ENCODE measurements around the gene MLLT3.

Gene MLLT3

DNA sequence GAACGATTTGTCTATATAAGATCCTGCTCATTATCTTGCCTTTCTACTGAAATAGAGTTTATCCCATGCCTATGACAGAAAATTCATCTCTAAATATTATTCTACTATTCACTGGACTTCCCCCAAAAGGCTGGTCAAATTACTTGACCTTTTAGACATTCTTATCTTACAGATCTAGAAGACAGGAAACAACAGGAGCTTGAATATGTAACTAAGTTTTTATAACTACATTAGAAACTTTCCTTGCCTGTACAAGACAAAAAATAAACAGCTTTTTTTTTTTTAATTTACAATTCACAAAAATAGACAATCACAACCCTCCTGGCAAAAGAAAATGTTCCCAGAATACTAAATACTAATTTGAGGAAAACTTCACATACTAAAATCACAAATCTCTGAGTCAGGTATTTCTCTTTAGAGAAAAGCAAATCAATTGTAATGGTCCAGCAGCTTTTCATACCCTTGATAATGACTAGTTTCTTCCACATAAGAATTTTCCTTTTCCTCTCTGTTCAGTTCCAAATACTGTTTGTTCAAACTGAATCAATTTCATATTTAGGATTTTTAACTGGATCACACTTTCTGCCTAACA lies 68.6 kb downstream of the MLLT3 start:
- peak; percentile 25 for DNase-seq

DNA sequence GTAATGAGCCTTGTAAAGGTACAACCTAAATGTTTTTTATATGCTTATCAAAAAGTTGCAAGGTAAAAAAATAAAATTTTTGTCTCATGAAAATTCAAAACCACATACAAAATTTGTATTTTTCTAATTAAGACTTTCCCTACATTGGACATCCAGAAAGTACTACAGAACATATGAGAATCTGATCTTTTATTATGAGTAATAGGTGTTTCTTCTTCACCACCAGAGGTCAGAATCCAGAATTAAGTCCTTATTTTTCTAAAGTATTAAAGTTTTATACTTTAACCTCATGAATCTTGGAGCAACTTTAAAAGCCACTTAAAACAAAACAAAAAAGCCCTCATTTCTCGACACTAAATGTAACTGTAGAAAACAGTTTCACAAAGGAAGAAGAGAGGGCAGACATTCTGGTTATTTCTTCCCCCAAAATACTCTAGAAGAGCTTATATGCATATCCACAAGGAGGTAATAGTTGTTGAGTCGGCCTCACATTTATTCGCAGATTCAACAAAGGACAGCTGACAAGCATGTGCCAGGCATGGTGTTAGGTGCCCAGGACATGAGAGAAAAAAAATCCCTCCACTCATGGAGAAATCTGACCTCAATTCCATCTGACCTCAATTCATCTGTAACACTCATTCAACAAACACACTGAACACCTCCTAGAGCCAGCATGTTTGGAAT lies 69.3 kb downstream of the MLLT3 start:
- no peak for DNase-seq

DNA sequence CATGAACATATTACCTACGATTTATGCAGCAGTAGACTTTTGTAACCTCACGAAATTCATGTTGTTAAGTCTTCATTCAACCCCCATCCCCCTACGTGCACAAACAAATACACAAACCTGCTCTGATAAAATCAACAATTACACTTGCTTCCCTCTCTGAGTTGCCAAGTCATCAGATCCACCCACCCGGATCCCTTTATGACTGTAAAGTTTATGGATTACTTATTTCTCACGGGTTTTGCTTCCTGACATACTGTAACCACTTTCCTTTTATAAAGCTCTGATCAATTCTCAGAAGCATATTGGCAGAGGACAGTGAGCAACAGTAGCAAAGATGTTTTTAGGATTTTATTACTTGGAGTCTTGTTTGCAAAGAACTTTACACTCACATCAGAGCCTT lies 70.5 kb downstream of the MLLT3 start:
- no peak for DNase-seq

DNA sequence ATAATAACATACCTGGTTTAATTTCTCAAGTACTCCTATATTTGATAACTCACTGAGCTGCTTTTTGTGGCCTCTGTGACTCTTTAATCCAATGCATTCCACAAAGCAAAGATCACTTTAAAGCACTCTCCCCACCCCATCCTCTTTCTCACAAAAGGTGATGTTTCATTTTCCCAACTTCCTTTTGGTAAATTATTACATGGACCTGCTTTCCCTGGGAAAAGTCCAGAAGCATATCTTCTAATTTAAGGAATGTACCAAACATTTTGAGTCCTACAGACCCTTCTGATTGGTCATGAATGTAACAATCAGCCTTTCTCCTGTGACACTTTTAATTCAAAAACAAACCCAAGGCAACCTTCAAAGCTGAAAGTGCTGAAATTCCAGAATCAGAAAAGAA lies 71.1 kb downstream of the MLLT3 start:
- peak; percentile 46 for DNase-seq

DNA sequence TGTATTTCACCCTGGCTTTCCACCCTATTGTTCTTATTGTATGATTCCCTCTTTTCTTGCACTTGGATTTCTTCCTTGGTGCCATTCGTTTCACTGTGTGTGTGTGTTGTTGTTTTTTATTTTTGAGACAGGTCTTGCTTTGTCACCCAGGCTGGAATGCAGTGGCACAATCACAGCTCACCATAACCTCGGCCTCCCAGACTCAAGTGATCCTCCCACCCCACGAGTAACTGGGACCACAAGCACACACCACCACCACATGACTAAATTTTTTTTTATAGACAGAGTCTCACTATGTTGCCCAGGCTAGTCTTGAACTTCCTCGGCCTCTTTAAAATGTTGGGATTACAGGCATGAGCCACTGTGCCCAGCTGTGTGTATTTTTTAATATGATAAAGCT lies 72.0 kb downstream of the MLLT3 start:
- DNase-seq, result no peak

DNA sequence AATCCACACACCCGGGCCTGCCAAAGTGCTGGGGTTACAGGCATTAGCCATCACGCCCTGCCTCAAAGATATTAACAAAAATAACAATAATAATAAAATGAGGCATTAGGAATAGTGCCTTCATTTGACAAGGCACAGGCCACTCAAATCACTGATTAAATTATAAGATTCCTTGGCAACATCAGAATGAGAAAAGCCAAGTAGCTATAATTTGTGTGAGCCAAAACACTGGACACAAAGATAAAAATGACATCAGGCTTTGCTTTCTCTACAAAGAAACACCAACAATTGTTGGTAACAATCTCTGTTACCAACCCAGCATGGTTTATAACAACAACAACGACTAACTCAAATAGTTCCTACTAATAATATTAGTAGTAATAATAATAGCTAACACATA lies 73.2 kb downstream of the MLLT3 start:
- no peak for DNase-seq

DNA sequence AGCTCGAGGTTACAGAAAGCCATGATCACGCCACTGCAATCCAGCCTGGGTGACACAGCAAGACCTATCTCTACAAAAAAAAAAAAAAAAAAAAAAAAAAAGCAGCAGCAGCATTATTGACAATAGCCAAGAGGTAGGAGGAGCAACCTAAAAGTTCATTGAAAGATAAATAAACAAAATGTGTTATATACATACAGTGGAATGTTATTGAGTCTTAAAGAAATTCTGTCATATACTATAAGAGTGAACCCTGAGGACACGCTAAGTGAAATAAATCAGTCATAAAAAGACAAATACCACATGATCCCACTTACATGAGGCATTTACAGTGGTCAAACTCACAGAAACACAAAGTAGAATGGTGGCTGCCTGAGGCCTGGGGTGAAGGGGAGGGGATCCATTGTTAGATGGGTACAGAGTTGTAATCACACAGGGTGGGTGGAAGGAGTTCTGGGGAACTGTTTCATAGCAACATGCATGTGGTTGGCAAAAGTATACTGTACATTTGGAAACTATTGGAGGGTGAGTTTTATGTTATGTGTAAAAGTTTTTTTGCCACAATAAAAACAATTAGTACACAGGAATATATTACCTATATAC lies 77.2 kb downstream of the MLLT3 start:
- DNase-seq, result no peak

DNA sequence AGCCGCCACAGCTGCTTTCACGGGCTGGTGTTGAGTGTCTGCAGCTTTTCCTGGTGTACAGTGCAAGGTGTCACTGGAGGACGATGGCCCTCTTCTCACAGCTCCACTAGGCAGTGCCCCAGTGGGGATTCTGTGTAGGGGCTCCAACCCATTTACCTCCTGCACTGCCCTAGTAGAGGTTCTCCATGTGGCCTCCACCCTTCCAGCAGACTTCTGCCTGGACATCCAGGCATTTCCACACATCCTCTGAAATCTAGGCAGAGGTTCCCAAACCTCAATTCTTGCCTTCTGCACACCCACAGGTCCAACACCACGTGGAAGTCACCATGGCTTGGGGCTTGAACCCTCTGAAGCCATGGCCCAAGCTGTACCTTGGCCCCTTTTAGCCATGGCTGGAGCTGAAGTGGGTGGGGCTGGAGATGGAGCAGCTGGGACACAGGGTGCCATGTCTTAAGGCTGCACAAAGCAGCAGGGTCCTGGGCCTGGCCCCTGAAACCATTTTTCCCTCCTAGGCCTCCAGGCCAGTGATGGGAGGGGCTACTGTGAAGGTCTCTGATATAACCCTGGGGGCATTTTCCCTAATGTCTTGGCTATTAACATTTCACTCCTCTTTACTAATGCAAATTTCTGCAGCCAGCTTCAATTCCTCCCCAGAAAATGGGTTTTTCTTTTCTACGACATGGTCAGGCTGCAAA lies 82.0 kb downstream of the MLLT3 start:
- no peak for DNase-seq

DNA sequence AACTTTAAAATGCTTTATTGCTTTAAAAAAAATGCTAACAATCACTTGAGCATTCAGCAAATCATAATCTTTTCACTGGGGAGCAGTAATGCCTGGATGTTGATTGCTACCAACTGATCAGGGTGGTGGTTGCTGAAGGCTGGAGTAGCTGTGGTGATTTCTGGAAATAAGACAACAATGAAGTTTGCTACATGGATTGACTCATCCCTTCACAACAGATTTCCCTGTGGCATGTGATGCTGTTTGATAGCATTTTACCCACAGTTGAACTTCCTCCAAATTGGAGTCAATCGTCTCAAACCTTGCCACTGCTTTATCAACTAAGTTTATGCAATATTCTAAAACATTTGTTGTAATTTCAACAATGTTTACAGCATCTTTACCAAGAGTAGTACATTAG lies 83.3 kb downstream of the MLLT3 start:
- no peak for DNase-seq

DNA sequence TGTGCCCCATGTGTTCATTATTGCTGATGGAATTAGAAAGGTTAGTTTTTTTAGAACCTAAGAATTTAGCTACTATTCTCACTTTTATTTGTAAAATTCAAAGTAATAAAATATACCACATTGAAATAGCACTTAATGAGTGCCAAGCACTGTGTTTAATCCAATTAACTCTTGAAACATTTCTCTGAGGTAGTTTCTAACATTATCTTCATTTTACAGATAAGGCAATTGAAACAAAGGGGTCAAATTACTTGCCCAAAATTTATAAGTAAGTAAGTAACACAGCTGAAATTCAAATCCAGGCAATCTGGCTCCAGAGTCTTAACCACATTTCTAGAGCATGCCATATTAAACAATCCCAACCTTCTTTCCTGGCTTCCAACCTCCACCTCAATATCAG lies 84.2 kb downstream of the MLLT3 start:
- DNase-seq, result no peak

DNA sequence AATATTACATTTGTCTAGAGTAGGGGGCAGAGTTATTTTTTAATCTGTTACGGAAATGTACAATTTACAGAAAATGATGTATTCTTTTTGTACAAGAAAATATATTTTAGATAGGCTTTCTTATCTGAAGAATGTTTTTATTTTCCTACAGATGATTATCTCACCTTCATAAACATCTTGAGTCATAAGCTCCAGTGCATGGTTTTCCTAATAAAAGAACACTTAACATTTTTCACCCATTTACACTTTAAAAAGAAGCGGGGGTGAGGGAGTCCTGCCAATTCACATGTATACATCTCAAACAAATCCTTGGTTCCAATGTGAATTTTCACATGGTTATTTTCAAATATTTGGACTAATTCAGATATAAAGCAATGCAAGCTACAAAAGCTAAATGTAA lies 85.0 kb downstream of the MLLT3 start:
- no peak for DNase-seq

DNA sequence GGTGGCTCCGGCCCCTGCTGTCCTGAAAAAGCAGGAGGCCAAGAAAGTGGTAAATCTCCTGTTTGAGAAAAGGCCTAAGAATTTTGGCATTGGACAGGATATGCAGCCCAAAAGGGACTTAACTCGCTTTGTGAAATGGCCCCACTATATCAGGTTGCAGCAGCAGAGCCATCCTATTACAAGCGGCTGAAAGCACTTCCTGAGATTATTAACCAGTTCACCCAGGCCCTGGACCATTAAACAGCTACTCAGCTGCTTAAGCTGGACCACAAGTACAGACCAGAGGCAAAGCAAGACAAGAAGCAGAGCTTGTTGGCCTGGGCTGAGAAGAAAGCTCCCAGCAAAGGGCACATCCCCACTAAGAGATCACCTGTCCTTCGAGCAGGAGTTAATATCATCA lies 89.7 kb downstream of the MLLT3 start:
- DNase-seq, result no peak

DNA sequence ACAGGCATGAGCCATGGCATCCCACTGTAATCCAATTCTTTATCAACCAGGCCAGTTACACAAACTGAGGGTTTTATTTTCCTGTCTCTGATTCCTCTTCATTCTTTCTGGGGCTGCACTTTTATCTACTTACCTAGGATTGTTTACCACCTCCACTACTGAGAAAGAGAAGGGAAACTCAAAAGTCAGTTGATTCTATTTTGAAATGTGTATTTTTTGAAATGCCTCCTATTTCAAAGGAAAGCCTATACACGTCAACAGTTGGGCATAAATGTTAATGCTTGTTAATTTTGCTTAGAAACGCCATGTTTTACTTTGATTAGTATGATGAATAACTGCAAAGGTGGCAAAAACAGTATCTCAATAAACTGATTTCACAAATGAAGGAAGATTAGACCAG lies 92.5 kb downstream of the MLLT3 start:
- DNase-seq, result no peak

DNA sequence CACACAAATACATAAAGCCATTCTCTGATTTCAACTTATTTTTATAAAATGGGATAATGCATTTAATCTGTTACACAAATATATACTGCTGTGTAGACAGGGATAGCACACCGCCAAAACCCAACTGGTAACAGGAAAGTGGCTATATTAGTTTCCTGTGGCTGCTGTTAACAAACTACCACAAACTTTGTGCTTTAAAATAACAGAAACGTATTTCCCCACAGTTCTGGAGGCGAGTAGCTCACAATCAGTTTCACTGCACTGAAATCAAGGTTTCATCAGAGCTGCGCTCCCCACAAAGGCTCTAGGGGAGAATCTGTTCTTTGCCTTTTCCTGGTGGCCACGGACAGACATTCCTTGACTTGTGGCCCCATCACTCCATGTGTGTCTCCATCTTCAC lies 94.0 kb downstream of the MLLT3 start:
- no peak for DNase-seq

DNA sequence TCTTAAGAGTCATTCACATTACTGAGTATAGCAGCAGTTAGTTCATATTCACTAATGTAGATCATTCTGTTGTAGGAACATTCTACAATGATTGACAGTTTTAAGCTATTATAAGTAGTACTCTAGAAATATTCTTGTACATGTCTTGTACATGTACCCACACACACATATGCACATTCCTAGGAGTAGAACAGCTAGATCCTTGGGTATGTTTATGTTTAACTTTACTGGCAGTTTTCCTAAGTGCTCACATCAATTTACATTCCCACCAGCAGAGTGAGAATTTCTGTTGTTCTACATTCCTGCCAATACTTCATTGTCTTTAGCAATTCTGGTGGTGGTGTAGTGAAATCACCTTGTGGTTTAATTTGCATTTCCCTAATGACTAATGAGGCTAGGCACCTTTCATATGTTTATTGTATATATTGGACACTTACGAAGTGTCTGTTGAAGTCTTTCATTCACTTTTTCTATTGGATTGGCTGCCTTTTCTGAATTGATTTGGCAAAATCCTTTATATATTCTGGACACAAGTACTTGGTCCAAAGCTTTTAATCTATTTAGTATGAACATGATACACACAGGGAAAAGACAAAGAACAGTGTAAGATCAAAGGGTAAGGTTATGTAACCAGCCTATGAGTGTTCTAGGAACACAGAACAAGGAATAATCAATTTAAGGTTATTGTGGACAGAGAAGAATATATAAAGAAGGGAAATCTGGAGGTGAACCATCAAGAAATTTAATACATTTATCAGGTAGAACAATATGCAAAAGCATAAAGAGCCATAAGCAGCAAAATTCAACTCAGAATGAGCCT lies 95.6 kb downstream of the MLLT3 start:
- peak; percentile 34 for DNase-seq

DNA sequence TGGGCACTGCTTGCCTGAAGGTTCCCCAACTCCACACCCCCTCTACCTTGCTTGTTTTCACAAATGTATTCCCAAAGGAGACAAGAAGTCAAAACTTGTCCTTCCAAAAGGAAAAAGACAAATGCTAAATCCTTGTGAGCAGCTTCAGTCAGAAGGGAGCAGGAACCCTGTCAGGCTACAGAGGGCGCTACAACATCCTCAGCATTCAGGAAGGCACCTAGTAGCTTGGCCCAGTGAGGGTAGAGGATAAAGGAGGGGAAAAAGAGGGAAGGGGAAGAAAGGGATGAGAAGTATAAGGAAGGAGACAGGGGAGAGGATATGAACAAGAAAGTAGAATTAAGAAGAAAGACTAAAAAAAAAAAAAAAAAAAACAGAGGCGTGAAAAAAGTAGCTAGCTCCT lies 97.5 kb downstream of the MLLT3 start:
- peak; percentile 17 for DNase-seq

DNA sequence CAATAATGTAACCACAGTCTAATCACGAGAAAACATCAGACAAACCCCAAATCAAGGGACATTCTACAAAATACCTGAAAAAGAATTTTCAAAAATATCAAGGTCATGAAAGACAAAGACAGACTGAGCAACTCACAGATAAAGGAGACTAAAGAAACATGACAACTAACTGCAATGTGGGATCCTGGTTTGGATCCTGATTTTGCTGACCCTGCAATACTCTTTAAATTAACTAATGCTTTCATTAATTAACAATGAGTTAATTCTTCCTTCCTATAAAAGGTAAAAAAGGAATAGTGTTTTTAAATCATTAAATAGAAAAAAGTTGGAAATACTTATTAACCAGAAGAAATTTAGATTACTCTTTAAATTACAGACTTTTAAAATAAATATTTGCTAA lies 103.6 kb downstream of the MLLT3 start:
- DNase-seq, result no peak

DNA sequence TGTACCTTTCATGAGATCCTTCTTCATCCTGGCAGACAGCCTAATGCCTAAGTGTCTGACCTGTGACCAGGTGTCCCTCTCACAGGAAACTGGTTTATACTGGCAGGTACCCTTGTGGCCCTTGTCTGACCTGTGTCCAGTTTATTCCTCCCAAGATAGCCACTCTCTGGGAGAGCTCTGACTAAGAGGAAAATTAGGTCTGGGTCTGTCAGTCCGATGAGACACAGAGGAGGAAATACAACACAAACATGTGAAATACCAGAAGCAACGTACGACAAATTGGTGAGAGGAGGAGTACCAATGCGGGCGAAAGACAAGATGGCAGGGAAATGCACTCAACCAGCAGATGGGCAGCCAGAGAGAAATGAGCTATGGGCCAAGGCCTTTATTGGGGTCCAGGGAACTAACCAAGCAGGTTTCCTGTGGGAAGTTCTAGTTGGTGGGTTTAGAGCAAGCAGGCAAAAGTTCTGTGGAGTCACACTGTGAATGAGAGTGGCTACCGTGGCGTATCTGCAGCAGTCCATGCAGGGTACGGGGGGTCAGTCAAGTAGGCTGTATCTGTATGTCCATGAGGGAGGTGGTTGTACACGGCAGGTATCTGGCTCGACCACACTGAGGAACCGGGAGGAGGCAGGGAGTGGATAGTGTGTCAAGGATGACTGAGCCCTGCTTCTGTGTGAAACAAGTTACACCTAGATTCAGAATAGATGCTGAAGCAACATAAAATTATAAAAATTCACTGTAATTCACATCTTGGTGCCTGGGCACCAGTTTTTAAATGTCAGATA lies 109.0 kb downstream of the MLLT3 start:
- peak; percentile 36 for DNase-seq

DNA sequence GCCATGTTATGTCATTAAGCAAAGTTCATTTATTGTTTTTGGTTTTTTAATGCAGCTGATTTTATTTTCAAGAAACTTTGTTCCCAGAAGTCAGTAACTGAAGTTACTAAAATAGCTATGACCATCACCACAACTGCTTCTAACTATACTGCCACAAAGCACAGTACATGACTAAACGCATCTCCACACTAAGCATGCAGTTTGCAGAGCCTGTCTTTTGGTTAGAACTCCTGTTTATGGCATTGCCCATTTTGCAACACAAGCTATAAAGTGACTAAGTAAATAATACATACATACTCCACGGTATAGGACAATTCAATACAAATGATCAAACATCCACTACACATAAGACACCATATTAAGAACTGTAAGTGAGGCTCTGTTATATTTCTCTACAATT lies 109.7 kb downstream of the MLLT3 start:
- DNase-seq, result peak; percentile 21

DNA sequence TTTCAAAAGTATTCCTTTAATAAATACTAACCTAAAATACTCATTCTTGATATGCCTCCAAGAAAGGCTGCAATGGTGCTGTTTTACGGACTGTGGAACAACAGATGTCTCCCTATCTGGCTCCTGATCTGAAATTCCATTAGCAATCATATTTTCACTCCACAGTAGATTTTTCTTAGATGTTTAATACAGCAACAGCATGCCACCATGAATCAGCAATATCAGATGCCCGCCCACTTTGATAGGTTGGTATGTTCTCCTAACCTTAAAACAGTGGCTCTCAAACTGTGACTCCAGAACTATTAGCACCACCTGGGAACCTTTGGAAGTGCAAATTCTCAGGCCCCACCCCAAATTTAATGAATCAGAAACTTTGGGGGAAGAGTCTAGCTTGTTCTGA lies 110.2 kb downstream of the MLLT3 start:
- peak; percentile 81 for DNase-seq

DNA sequence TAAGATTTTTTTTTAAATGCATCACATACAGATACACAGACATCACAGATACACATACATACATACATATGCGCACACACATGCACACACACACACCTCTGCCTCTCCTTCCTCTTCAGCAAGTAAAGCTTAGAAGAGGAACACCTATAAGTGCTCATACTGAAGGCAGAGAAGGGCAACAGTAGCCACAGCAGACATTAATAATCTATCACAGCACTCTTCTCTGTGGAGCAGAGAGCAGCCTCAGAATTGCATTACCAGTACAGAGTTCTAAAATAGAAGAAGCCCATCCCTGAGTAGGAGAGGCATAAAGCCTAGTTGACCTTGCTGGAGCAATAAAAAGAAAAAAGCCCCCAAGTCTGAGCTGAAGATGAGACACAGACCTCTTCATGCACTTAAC lies 110.6 kb downstream of the MLLT3 start:
- DNase-seq, result no peak

DNA sequence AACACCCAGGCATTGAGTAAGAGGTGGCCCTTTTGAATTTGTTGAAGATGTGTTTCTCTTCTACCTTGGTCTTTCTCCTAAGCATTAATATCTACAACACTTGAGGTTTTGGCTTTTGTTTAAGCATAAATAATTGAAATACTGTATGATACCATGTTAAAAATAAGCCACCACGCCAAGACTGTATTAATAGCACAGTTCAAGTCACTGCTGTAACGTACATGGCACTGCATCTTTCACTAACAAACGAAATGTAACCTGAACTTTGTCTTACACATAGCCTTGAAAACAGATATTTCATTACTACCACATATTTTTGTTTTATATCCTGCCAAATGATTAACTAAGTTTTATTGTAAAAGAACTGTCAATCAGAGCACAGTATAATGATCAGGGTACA lies 112.8 kb downstream of the MLLT3 start:
- DNase-seq, result no peak

Measured in EL (cell line).